Progenitor cell of endocrine pancreas (in vitro differentiated cells): ENCODE measurements around the gene EYA4. TPM values are rescaled to one million over a fixed set of nuclear protein-coding genes. Genes with fewer than 3 reads are reported as not detected.

Experiments
- DNase-seq: peaks from one replicate; pipeline ENCODE4 v3.0.0; 2021; ENCODE audit warnings: low spot score; ENCODE audit not compliant: unreplicated experiment
- H3K27ac Mint-ChIP-seq: 2 replicates; pipeline ENCODE4 v1.8.0; 2021; ENCODE audit warnings: mild to moderate bottlenecking, moderate library complexity, mixed read lengths
- H3K27me3 Mint-ChIP-seq: 2 replicates; pipeline ENCODE4 v1.8.0; 2021; ENCODE audit warnings: mixed read lengths
- H3K36me3 Mint-ChIP-seq: 2 replicates; pipeline ENCODE4 v1.8.0; 2022; ENCODE audit warnings: mixed read lengths; ENCODE audit not compliant: insufficient read depth
- H3K4me1 Mint-ChIP-seq: 2 replicates; pipeline ENCODE4 v1.8.0; 2021; ENCODE audit warnings: low read depth, mixed read lengths
- H3K4me3 Mint-ChIP-seq: 2 replicates; pipeline ENCODE4 v1.8.0; 2021; ENCODE audit warnings: low read depth, mild to moderate bottlenecking, moderate library complexity, mixed read lengths
- H3K9me3 Mint-ChIP-seq: 2 replicates; pipeline ENCODE4 v1.8.0; 2021; ENCODE audit warnings: low read depth, mixed read lengths
- CTCF ChIP-seq: fragments of 200-600 bp; sonication (generic); IDR thresholded peaks from one replicate; pipeline ENCODE4 v1.5.0; 2021; ENCODE audit warnings: antibody characterized with exemption, mild to moderate bottlenecking; ENCODE audit not compliant: unreplicated experiment
- total RNA-seq: library from RNA; stranded (reverse); gene quantifications from 2 replicates; pipeline ENCODE4 v1.2.1, GENCODE V29; 2021

EYA4 gene
- total RNA-seq, 1 donor from 2014 or later: 0.41 TPM

GRCh38 chr6:133411757-133412156 lies 170.6 kb downstream of the EYA4 start:
- Mint-ChIP-seq H3K27me3 (no peaks in the 10 kb centered on the region), H3K4me1 (peaks cover 6% of the 10 kb centered on the region), H3K27ac (no peak overlapping the region), H3K4me3 (no peak overlapping the region), H3K9me3 (no peaks in the 10 kb centered on the region), H3K36me3 (no peaks in the 10 kb centered on the region)
- TF ChIP-seq CTCF: no peak
- DNase-seq: no peak

GRCh38 chr6:133415262-133415661 lies 174.1 kb downstream of the EYA4 start:
- Mint-ChIP-seq H3K27me3 (no peaks in the 10 kb centered on the region), H3K36me3 (no peaks in the 10 kb centered on the region), H3K4me1 (peaks cover 5% of the 10 kb centered on the region), H3K27ac (no peak overlapping the region), H3K9me3 (no peaks in the 10 kb centered on the region), H3K4me3 (no peak overlapping the region)
- TF ChIP-seq CTCF: no peak
- DNase-seq: no peak

GRCh38 chr6:133418108-133418507 lies 177.0 kb downstream of the EYA4 start:
- no peak for DNase-seq
- Mint-ChIP-seq H3K27me3 (no peaks in the 10 kb centered on the region), H3K9me3 (no peaks in the 10 kb centered on the region), H3K36me3 (no peaks in the 10 kb centered on the region), H3K27ac (no peak overlapping the region), H3K4me1 (peaks cover 5% of the 10 kb centered on the region), H3K4me3 (no peak overlapping the region)
- no peak for TF ChIP-seq CTCF

GRCh38 chr6:133423242-133423641 lies 182.1 kb downstream of the EYA4 start:
- peaks cover 8% of the 10 kb centered on the region for H3K4me1 Mint-ChIP-seq

GRCh38 chr6:133424359-133424758 lies 183.2 kb downstream of the EYA4 start:
- no peak for TF ChIP-seq CTCF

More at GRCh38 chr6:133423242-133423641, 182.1 kb downstream of the EYA4 start:
- no peaks in the 10 kb centered on the region for H3K27me3 Mint-ChIP-seq
- no peaks in the 10 kb centered on the region for H3K9me3 Mint-ChIP-seq
- H3K4me3 Mint-ChIP-seq: no peak overlapping the region
- no peak for DNase-seq
- no peak overlapping the region for H3K27ac Mint-ChIP-seq
- no peak for TF ChIP-seq CTCF
- no peaks in the 10 kb centered on the region for H3K36me3 Mint-ChIP-seq

More at GRCh38 chr6:133424359-133424758, 183.2 kb downstream of the EYA4 start:
- DNase-seq: no peak
- no peaks in the 10 kb centered on the region for H3K9me3 Mint-ChIP-seq
- H3K27ac Mint-ChIP-seq: no peak overlapping the region
- peaks cover 8% of the 10 kb centered on the region for H3K4me1 Mint-ChIP-seq
- H3K27me3 Mint-ChIP-seq: no peaks in the 10 kb centered on the region
- no peaks in the 10 kb centered on the region for H3K36me3 Mint-ChIP-seq
- no peak overlapping the region for H3K4me3 Mint-ChIP-seq
